ENCODE data around the gene CEBPA.

DNA sequence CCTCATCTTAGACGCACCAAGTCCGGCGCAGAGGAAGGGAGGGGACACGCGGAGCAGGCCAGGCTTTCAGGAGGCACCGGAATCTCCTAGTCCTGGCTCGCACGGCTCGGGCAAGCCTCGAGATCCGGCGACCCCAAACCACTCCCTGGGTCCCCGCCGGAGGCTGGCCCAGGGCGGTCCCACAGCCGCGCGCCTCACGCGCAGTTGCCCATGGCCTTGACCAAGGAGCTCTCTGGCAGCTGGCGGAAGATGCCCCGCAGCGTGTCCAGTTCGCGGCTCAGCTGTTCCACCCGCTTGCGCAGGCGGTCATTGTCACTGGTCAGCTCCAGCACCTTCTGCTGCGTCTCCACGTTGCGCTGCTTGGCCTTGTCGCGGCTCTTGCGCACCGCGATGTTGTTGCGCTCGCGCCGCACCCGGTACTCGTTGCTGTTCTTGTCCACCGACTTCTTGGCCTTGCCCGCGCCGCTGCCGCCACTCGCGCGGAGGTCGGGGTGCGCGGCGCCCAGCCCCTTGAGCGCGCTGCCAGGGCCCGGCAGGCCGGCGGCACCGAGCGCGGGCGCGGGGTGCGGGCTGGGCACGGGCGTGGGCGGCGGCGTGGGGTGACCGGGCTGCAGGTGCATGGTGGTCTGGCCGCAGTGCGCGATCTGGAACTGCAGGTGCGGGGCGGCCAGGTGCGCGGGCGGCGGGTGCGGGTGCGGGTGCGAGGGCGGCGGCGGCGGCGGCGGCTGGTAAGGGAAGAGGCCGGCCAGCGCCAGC, 1.0 kb downstream of the CEBPA start:
- TF ChIP-seq, protein P1, sequence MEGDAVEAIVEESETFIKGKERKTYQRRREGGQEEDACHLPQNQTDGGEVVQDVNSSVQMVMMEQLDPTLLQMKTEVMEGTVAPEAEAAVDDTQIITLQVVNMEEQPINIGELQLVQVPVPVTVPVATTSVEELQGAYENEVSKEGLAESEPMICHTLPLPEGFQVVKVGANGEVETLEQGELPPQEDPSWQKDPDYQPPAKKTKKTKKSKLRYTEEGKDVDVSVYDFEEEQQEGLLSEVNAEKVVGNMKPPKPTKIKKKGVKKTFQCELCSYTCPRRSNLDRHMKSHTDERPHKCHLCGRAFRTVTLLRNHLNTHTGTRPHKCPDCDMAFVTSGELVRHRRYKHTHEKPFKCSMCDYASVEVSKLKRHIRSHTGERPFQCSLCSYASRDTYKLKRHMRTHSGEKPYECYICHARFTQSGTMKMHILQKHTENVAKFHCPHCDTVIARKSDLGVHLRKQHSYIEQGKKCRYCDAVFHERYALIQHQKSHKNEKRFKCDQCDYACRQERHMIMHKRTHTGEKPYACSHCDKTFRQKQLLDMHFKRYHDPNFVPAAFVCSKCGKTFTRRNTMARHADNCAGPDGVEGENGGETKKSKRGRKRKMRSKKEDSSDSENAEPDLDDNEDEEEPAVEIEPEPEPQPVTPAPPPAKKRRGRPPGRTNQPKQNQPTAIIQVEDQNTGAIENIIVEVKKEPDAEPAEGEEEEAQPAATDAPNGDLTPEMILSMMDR (IDR thresholded peaks at IDR 0.05; ENCODE audit: low read depth, low read length, missing input control) = no peak
- no peak for TF ChIP-seq RAD21 (IDR thresholded peaks at IDR 0.05)
- no peak for TF ChIP-seq SP1 (IDR thresholded peaks at IDR 0.05)

Measured in liver (tissue), 3 donors.